ENCODE measurements around the gene FPGS. TPM values are rescaled to one million over a fixed set of nuclear protein-coding genes. Genes with fewer than 3 reads are reported as not detected.
"Not testable (repeated sequence)": the region's sequence is repeated elsewhere in the genome, so short reads cannot be mapped to it uniquely, and the experiment has no call there.

The FPGS gene
- total RNA-seq, 4 donors from 2014 or later = 87.1 to 167 (median 99.5) TPM

- TF ChIP-seq CTCF (IDR thresholded peaks at IDR 0.05) = no peak
- DNase-seq (ENCODE audit: low spot score) (no peak), ATAC-seq (ENCODE audit: low FRiP score) (peak; percentile 3)
These were observed 24.2 kb upstream of the FPGS start, which contains the start of gene SH2D3C for GRCh38 chr9:127778280-127779135. TSS of gene SH2D3C (minus strand) at chr9:127778666. CDS start at chr9:127778627, 39 bp downstream.

GRCh38 chr9:127779136-127779981 lies 23.3 kb upstream of the FPGS start:
- DNase-seq (ENCODE audit: low spot score) (no peak), ATAC-seq (ENCODE audit: low FRiP score) (peak; percentile 4)
- TF ChIP-seq CTCF (IDR thresholded peaks at IDR 0.05) = no peak

GRCh38 chr9:127780126-127780885 lies 22.4 kb upstream of the FPGS start:
- ATAC-seq (ENCODE audit: low FRiP score) (no peak), DNase-seq (ENCODE audit: low spot score) (no peak)
- TF ChIP-seq CTCF (IDR thresholded peaks at IDR 0.05) = no peak

GRCh38 chr9:127780909-127781308 lies 21.8 kb upstream of the FPGS start:
- not testable (repeated sequence) for ATAC-seq (ENCODE audit: low FRiP score); DNase-seq (ENCODE audit: low spot score)

GRCh38 chr9:127781806-127782205 lies 20.9 kb upstream of the FPGS start:
- ATAC-seq (ENCODE audit: low FRiP score) (no peak), DNase-seq (ENCODE audit: low spot score) (no peak)
- no peak for TF ChIP-seq CTCF (IDR thresholded peaks at IDR 0.05)

- no peak for TF ChIP-seq CTCF (IDR thresholded peaks at IDR 0.05)
- ATAC-seq (ENCODE audit: low FRiP score) (no peak), DNase-seq (ENCODE audit: low spot score) (no peak)
These were observed 19.3 kb upstream of the FPGS start for GRCh38 chr9:127783111-127784008.

All from omental fat pad (tissue), 4 donors.